Measurements from ENCODE around the gene TIMP2. TPM values are rescaled to one million over a fixed set of nuclear protein-coding genes. Genes with fewer than 3 reads are reported as not detected.

TIMP2 gene
- total and polyA plus RNA-seq, 2 experiments from 2014 or later = 10.6 to 22.5 TPM

- no peaks in the 10 kb centered on the region for H3K4me1 ChIP-seq (ENCODE audit: insufficient read depth)
- DNase-seq (ENCODE audit: low spot score) (no peak), ATAC-seq (no peak)
- no peaks in the 10 kb centered on the region; the same call in 2 of the 3 replicates for H3K9me3 Mint-ChIP-seq
- H3K4me2 ChIP-seq = no peak overlapping the region
- H3K4me1 Mint-ChIP-seq = no peaks in the 10 kb centered on the region; the same call in 2 of the 3 replicates
- no peaks in the 10 kb centered on the region for H3K36me3 ChIP-seq (ENCODE audit: insufficient read depth)
- no peaks in the 10 kb centered on the region for H4K20me1 ChIP-seq (replicated peaks; ENCODE audit: insufficient read depth)
- no peak overlapping the region for H3K27ac Mint-ChIP-seq
- no peaks in the 10 kb centered on the region for H3K9me2 ChIP-seq (ENCODE audit: insufficient read depth)
- no peak overlapping the region for H3K4me3 ChIP-seq
- H3F3A ChIP-seq (replicated peaks; ENCODE audit: low read depth) = no peaks in the 10 kb centered on the region
- no peaks in the 10 kb centered on the region for H3K36me3 Mint-ChIP-seq (ENCODE audit: low read depth)
- TF ChIP-seq, protein P1, sequence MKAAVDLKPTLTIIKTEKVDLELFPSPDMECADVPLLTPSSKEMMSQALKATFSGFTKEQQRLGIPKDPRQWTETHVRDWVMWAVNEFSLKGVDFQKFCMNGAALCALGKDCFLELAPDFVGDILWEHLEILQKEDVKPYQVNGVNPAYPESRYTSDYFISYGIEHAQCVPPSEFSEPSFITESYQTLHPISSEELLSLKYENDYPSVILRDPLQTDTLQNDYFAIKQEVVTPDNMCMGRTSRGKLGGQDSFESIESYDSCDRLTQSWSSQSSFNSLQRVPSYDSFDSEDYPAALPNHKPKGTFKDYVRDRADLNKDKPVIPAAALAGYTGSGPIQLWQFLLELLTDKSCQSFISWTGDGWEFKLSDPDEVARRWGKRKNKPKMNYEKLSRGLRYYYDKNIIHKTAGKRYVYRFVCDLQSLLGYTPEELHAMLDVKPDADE (IDR thresholded peaks at IDR 0.05) = no peak
- TF ChIP-seq ZNF331 (CRISPR knock-in tag; IDR thresholded peaks at IDR 0.05; ENCODE audit: low read depth) = no peak
- TF ChIP-seq EZH2 (IDR thresholded peaks at IDR 0.05; ENCODE audit: low read depth, unreplicated experiment) = no peak
- no peak for TF ChIP-seq JUNB (IDR thresholded peaks at IDR 0.05; ENCODE audit: unreplicated experiment)
- TF ChIP-seq ZNF462 (CRISPR knock-in tag; IDR thresholded peaks at IDR 0.05) = no peak
- TF ChIP-seq CTCF (conservative IDR thresholded peaks at IDR 0.05; ENCODE audit: low read depth in 2 of 2) = no peak
- TF ChIP-seq ZNF114 (CRISPR knock-in tag; IDR thresholded peaks at IDR 0.05) = no peak
- TF ChIP-seq STAT1 (IDR thresholded peaks at IDR 0.05; ENCODE audit: unreplicated experiment) = no peak
- no peak for TF ChIP-seq CREB1 (CRISPR knock-in tag; IDR thresholded peaks at IDR 0.05; ENCODE audit: low read depth)
- TF ChIP-seq EZH2phosphoT487 (IDR thresholded peaks at IDR 0.05; ENCODE audit: unreplicated experiment) = no peak
- TF ChIP-seq, protein P2, sequence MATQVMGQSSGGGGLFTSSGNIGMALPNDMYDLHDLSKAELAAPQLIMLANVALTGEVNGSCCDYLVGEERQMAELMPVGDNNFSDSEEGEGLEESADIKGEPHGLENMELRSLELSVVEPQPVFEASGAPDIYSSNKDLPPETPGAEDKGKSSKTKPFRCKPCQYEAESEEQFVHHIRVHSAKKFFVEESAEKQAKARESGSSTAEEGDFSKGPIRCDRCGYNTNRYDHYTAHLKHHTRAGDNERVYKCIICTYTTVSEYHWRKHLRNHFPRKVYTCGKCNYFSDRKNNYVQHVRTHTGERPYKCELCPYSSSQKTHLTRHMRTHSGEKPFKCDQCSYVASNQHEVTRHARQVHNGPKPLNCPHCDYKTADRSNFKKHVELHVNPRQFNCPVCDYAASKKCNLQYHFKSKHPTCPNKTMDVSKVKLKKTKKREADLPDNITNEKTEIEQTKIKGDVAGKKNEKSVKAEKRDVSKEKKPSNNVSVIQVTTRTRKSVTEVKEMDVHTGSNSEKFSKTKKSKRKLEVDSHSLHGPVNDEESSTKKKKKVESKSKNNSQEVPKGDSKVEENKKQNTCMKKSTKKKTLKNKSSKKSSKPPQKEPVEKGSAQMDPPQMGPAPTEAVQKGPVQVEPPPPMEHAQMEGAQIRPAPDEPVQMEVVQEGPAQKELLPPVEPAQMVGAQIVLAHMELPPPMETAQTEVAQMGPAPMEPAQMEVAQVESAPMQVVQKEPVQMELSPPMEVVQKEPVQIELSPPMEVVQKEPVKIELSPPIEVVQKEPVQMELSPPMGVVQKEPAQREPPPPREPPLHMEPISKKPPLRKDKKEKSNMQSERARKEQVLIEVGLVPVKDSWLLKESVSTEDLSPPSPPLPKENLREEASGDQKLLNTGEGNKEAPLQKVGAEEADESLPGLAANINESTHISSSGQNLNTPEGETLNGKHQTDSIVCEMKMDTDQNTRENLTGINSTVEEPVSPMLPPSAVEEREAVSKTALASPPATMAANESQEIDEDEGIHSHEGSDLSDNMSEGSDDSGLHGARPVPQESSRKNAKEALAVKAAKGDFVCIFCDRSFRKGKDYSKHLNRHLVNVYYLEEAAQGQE (IDR thresholded peaks at IDR 0.05; ENCODE audit: unreplicated experiment) = no peak
- TF ChIP-seq POLR2AphosphoS5 (IDR thresholded peaks at IDR 0.05; ENCODE audit: low read depth) = no peak
- no peaks in the 10 kb centered on the region for H3K79me2 ChIP-seq (replicated peaks; ENCODE audit: insufficient read depth)
- peaks cover 2% of the 10 kb centered on the region for H3K27me3 Mint-ChIP-seq (ENCODE audit: insufficient read depth, low read depth, poor library complexity)
- no peak overlapping the region for H3K27ac ChIP-seq (ENCODE audit: low read depth)
- H3K4me3 Mint-ChIP-seq = no peak overlapping the region
- no peaks in the 10 kb centered on the region for H3K27me3 ChIP-seq (ENCODE audit: insufficient read depth)
- no peak overlapping the region for H2AFZ ChIP-seq
Measured at GRCh38 chr17:78849026-78849425, 76.2 kb downstream of the TIMP2 start.

Measured in GM23338 (cell line).